ENCODE measurements around the gene ATAD3A.
"Not testable (repeated sequence)": the region's sequence is repeated elsewhere in the genome, so short reads cannot be mapped to it uniquely, and the experiment has no call there.

The ATAD3A gene

GRCh38 chr1:1524750-1525383, 12.9 kb downstream of the ATAD3A start:
- DNase-seq = not testable (repeated sequence)

GRCh38 chr1:1526476-1526875, 14.5 kb downstream of the ATAD3A start:
- not testable (repeated sequence) for DNase-seq

GRCh38 chr1:1527092-1527816, 15.3 kb downstream of the ATAD3A start:
- no peak for DNase-seq

GRCh38 chr1:1528301-1529267, 16.6 kb downstream of the ATAD3A start:
- no peak for DNase-seq

GRCh38 chr1:1529321-1529720, 17.4 kb downstream of the ATAD3A start:
- no peak for DNase-seq

GRCh38 chr1:1529936-1530335, 18.0 kb downstream of the ATAD3A start:
- no peak for DNase-seq

- DNase-seq = no peak
Observed at GRCh38 chr1:1531947-1532346, 20.0 kb downstream of the ATAD3A start.

GRCh38 chr1:1533176-1533893, 21.4 kb downstream of the ATAD3A start:
- not testable (repeated sequence) for DNase-seq

- not testable (repeated sequence) for DNase-seq
Observed at GRCh38 chr1:1533894-1534291, 21.9 kb downstream of the ATAD3A start.

- no peak for DNase-seq
Observed at GRCh38 chr1:1534401-1535154, 22.6 kb downstream of the ATAD3A start.

GRCh38 chr1:1535201-1536018, 23.4 kb downstream of the ATAD3A start:
- no peak for DNase-seq

- no peak for DNase-seq
Observed at GRCh38 chr1:1536019-1536937, 24.3 kb downstream of the ATAD3A start.

- DNase-seq = no peak
Observed at GRCh38 chr1:1536938-1537546, 25.1 kb downstream of the ATAD3A start.

- DNase-seq = no peak
Observed at GRCh38 chr1:1537626-1538250, 25.8 kb downstream of the ATAD3A start.

- DNase-seq = no peak
Observed at GRCh38 chr1:1538334-1538733, 26.4 kb downstream of the ATAD3A start.

- DNase-seq = no peak
Observed at GRCh38 chr1:1538989-1539309, 27.0 kb downstream of the ATAD3A start.

- DNase-seq = peak; percentile 32
Observed at GRCh38 chr1:1539310-1540089, 27.5 kb downstream of the ATAD3A start.

- peak; percentile 64 for DNase-seq
Observed at GRCh38 chr1:1540090-1540817, 28.3 kb downstream of the ATAD3A start, which contains the start of gene TMEM240. Gene TMEM240 (minus strand): TSS chr1:1540624. CDS start chr1:1540346, 278 bp downstream.
